Fibroblast of skin of abdomen (primary cell): ENCODE measurements around the gene NCAPD3. TPM values are rescaled to one million over a fixed set of nuclear protein-coding genes. Genes with fewer than 3 reads are reported as not detected.
"Not testable (repeated sequence)": the region's sequence is repeated elsewhere in the genome, so short reads cannot be mapped to it uniquely, and the experiment has no call there.

Experiments used
- DNase-seq: peaks from one replicate; pipeline ENCODE4 v3.0.0-alpha.2; 2013
- polyA plus RNA-seq, 2 experiments: library from polyadenylated mRNA; unstranded; fragments of 120-200 nt; gene quantifications; one replicate each; pipeline ENCODE4 v1.2.1, GENCODE V29; 2013; ENCODE audit not compliant: insufficient read length in 2 of 2

NCAPD3 gene, protein sequence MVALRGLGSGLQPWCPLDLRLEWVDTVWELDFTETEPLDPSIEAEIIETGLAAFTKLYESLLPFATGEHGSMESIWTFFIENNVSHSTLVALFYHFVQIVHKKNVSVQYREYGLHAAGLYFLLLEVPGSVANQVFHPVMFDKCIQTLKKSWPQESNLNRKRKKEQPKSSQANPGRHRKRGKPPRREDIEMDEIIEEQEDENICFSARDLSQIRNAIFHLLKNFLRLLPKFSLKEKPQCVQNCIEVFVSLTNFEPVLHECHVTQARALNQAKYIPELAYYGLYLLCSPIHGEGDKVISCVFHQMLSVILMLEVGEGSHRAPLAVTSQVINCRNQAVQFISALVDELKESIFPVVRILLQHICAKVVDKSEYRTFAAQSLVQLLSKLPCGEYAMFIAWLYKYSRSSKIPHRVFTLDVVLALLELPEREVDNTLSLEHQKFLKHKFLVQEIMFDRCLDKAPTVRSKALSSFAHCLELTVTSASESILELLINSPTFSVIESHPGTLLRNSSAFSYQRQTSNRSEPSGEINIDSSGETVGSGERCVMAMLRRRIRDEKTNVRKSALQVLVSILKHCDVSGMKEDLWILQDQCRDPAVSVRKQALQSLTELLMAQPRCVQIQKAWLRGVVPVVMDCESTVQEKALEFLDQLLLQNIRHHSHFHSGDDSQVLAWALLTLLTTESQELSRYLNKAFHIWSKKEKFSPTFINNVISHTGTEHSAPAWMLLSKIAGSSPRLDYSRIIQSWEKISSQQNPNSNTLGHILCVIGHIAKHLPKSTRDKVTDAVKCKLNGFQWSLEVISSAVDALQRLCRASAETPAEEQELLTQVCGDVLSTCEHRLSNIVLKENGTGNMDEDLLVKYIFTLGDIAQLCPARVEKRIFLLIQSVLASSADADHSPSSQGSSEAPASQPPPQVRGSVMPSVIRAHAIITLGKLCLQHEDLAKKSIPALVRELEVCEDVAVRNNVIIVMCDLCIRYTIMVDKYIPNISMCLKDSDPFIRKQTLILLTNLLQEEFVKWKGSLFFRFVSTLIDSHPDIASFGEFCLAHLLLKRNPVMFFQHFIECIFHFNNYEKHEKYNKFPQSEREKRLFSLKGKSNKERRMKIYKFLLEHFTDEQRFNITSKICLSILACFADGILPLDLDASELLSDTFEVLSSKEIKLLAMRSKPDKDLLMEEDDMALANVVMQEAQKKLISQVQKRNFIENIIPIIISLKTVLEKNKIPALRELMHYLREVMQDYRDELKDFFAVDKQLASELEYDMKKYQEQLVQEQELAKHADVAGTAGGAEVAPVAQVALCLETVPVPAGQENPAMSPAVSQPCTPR (N-terminal part only)
- polyA plus RNA-seq (2013, experiment 1 of 2; ENCODE audit: insufficient read length), result 14.5 TPM
- 15.4 TPM for polyA plus RNA-seq (2013, experiment 2 of 2; ENCODE audit: insufficient read length)

DNA sequence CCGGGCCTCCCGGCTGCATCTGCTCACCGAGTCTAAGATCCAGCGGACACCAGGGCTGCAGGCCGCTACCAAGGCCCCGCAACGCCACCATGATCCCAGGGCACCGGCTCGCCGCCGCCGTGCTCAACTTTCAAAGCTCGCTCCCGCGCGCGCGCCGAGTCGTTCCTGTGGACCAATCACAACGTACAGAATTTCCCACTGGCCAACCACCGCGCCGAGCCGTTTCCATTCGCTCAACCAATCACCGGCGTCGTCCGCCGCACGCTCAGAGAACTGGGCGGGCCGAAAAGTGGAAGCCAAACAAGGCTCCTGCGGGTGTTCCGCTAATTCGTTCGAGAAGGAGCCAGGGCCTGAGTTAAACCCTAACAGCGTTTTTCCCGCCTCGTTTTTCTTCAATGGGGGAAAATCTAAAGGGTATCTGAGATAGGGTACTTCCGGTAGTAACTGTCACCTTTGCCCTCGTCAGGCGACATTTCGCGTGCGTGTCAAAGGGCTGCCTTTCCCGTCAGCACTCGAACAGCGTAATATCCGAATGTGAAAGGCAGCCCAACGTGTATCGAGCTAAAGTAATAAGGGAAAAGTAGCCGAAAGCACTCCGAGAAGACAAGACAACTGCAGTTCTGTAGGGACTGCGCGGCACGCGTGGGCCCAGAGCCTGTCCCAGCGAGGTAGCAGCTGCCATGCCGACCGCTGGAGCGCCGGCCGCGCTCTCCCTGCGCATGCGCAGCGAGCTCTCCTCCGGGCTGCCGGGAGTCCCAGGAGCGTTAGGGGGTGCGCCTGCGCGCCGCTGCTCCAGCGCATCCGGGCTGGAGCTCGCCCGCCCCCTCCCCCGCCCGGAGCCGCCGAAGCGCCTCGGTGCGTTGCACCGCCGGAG, at the start of gene NCAPD3, which contains the start of gene VPS26B:
Gene NCAPD3, minus strand, starts transcription at position 132 of the 874 bp plus-strand sequence. Its CDS starts 41 bp downstream, at position 91.
Gene VPS26B, plus strand, starts transcription at position 836 of the 874 bp plus-strand sequence. CDS start 452 bp downstream, outside the sequence.
- DNase-seq, result peak; percentile 96

DNA sequence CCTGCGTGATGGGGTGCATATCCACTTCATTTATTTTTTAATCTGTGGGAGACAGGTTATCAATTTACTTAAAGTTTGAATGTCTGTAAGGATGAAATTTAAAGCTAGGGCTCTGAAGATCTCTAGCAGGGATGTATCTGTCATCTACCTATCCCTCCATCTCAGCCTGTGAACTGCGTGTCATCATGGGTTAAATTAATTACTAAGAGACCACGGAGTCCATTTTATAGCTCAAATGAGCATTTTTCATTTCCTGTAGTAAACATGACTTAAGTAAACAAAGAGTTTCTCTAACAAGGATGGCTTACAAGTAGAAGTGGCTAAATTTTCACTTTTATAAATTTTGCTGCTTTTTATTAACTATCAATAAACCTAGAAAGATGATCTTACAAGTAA, 49.5 kb upstream of the NCAPD3 start:
- DNase-seq, result no peak

DNA sequence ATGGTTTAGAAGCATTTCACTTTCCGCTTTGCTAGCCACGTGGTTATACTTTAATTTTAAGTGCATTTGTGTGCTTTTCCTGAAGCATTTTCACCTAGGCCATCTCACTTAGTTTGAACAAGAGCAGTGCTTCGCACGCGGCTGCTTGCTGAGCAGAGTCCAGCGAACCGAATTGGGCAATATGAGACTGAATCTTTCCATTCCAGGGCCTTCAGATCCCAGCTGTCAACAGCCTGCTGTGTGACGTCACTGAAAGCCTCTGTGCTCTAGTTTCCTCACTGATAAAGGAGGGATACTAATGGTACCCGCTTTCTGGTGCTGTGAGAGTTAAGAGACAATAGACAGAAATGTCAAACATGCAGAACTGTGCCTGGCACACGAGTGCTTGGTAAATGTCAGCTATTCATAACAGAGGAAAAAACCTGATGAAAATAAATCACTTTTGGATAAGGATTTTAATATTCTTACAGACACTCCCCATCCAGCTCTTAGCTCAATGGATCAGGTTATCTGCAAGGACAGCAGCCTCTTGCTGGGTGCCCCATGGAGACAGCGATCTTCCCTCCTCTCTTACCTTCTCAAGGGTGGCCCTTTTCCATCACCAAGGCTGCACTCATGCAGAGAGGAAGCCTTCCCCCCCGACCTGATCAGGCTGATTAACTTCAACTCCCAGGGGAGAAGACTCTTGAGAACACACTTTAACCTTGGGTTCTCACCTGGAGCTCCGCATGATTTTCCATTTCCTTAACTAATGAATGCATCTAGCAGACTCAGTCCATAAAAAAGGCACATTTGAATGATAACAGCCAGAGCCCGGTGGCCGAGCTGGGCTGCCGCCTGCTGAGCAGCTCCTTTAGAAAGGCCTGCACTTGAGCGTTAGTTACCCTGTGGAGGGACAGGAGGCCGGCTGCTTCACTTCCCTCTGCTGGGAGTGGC, 48.9 kb upstream of the NCAPD3 start:
- DNase-seq, result peak; percentile 23

DNA sequence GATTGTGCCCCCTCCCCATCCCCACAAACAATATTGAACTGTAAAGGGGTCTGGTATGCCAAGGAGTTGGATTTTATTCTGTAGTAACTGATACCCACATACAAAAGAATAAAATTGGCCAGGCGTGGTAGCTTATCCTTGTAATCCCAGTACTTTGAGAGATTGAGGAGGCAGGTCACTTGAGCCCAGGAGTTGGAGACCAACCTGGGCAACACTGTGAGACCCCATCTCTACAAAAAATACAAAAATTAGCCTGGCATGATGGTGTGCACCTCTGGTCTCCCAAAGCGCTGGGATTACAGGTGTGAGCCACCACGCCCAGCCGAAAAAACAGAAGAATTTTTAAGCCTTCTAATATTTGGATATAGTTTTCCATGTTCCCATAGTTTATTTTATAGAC, 48.2 kb upstream of the NCAPD3 start:
- no peak for DNase-seq

DNA sequence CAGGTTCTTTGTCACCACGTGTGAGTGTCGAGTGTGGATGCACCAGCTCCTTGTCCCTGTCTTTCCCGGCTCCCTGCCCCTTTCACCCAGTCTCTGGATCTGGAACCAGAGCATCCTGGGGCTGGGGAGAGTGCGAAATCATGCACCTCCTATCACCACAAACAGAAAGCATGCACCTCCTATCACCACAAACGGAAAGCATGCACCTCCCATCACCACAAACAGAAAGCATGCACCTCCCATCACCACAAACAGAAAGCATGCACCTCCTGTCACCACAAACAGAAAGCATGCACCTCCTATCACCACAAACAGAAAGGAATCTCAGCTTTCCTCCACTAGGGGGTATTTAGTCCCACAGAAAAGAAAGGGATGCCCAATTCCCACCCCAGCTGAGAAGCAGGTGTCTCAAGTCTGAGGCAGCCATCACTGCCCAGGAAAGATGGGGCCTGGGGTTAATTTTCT, 46.5 kb upstream of the NCAPD3 start:
- DNase-seq, result no peak

DNA sequence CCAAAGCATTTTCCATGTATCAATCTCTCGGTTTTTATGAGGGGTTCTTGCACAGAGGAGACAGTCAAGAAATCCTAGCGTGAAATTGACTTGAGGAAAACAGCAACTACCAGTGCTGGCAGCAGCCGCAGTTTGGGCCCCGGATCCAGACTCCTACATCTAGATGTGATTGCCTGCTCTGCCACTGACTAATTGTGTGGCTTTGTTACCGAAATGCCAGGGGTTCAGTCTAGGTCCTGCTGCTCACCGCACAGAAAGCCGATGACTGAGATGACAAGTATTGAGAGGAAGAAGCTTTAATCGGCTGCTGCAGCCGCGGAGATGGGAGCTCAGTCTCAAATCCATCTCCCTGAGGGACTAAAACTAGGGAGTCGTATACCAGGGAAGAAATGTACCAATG, 44.2 kb upstream of the NCAPD3 start:
- no peak for DNase-seq

DNA sequence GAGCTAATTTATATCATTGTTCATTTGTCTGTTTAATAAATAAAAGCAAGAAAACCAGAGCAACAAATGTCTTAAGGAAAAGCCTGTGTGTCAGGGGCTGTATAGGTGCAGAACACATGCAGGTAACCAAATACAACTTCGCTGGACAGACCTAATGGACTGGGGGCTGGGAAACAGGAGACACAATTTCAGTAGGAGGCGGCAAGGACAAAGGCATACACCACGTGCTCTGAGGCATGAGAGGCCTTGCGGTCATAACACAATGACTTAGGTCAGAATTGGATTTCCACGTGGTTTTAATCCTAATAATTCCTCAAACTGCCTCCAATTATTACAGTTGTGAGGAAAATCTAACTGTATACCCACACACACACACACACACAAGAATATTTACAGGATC, 43.7 kb upstream of the NCAPD3 start:
- no peak for DNase-seq

DNA sequence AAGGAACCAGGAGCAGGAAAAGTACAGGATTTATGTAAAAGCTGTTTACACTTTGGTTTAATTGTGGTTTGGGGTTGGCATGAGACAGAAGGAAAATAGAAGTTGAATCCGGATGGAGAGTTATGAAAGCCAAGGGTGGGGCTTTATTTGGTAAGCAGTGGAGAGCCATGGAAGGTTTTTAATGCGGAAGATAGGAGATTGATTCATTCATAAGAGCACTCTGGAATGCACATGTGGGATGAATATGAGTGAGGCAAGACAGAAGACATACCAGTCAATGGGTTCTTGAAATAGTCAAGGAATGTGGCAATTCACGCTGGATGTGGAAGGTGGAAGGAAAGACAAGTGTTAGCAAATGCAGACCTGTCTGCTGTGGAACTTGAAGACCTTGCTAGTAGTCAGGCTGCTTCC, 43.1 kb upstream of the NCAPD3 start:
- peak; percentile 81 for DNase-seq

DNA sequence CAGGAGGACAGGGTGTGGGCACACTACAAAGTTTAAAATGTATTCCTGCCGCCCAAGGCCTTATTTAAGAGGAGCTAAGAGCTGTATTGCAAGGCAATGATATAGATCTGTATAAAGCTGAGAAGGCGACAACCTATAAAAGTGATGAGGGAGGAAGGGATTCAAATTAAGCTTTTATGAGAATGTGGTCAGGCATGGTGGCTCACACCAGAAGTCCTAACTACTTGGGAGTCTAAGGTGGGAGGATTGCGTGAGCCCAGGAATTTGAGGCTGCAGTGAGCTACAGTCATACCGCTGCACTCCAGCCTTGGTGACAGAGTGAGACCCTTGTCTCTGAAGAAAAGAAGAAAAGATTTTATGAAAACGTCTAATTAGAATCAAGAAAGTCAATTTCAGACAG, 42.7 kb upstream of the NCAPD3 start:
- no peak for DNase-seq

DNA sequence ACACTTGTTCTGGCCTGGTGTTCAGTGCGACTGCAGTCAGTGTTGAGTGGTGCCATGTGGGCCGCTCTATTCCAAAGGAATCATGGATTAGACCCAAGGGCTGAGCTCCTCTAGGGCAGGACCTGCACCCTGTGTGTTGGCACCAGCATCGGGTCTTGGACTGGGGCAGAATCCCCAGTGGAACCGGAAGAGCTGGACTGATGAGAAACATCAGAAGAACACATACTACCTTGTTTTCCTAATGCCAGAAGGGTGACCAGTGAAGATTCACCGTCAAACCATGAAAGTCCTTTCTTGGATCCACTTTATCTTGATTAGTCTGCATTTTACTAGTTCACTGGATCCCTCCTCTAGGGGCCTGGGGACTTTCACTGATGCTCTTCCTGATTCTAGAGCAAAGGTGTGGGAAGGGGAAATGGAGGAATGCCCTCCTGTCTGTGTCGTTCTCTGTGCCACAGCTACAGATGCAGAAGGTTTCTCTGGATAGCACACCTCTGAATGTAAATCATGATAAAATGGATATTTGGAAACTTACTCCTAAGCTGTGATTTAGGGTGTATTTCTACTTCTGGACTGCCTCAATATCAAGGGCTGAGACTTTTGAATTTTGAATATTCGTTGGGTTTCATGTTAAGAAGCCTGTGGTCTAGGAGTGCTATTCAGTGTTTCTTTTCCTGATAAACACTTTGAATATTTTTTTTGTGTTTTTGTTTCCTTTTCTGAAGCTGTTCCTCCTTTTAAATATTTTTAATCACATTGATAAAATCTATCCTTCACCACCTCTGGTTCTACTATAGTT, 41.4 kb upstream of the NCAPD3 start:
- no peak for DNase-seq

DNA sequence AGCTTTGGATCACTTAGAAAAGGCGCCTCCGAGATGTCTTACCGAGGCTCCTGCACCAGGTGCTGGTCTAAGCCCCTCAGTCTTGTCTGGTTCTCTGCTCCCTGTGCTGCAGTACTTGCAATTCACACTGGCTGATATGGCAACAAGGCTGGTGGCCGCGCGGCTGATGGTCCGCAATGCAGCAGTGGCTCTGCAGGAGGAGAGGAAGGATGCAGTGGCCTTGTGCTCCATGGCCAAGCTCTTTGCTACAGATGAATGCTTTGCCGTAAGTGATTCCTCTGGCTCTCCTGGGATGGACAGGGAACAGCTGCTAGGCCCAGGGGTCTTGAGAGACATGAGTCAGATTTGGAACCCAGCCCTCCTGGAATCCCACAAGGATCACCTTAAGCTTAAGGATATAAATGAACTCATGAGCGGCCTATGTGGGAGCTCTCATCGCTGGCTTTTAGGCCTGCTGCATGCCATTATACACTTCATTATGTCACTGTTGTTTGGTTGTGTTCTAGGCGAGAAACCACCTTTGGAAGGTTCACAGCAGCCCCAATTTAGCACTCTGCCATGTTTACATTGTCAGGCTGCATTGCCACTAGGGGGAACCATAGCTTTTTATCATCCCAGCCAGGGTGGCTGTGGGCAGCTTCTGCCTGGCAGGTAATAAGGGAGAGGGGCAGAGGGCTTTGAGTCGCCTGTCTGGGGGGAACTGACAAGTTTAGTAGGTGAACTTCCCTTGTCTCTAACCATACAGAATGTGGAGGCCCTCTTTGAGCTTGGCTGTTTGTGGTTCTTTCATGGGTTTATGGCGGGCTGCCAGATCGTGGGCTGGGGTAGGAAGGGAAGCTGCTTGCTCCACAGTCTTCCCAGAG, 38.1 kb upstream of the NCAPD3 start:
- no peak for DNase-seq

DNA sequence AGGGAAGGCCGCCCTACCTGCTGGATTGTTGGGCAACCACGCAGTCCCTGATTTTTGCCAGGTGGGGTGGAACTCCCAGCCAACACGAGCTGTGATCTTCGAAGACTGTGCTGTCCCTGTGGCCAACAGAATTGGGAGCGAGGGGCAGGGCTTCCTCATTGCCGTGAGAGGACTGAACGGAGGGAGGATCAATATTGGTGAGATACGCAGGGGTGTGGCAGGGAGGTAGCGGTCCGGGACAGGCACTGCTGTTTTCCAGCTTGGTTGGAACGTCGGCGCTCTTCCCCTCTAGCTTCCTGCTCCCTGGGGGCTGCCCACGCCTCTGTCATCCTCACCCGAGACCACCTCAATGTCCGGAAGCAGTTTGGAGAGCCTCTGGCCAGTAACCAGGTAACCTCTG, 37.2 kb upstream of the NCAPD3 start:
- no peak for DNase-seq

DNA sequence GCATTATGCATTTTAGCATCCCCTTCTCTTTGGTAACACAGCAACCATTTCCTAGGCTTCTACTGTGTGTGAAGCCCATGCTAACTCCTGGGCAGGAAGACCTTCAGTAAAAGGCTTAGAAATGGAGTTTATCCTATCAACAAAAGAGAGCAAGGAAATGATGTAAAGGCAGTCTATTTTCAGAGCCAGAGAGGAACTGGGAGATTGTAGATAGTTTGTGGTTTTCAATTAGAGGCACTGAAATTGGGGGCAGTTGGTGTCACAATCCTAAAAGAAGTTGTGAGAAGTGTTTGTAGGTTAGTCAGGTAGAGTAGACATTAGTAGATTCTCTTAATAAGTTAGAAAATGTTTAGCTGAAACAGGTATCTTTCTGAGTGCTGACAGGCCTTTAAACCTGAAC, 36.7 kb upstream of the NCAPD3 start:
- no peak for DNase-seq

DNA sequence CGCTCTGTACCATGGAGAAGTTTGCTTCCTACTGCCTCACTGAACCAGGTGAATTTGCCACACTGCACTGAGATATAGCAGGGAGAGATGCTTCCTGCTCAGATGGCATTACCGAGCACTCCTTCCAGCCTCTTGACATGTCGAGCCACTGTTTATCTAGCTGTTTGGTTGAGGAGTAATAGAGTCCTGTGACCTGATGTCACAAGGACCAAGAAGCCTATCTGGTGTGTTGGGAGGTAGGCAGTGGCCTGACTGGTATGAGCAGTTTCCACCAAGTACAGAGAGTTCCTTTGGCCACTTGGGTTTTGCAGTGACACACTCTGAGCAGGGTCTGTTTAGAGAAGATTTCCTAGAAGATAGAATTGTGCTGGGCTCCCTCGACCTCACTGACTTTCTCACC, 34.8 kb upstream of the NCAPD3 start:
- no peak for DNase-seq

DNA sequence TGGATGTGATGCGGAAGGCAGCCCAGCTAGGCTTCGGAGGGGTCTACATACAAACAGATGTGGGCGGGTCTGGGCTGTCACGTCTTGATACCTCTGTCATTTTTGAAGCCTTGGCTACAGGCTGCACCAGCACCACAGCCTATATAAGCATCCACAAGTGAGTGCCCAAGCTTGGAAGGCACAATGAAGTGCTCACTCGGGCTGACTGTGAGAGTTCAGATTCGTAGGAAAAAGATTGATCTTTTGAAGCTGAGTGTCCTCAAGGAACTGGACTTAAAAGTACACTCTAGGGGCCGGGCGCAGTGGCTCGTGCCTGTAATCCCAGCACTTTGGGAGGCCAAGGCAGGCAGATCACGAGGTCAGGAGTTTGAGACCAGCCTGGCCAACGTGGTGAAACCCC, 33.3 kb upstream of the NCAPD3 start:
- no peak for DNase-seq

DNA sequence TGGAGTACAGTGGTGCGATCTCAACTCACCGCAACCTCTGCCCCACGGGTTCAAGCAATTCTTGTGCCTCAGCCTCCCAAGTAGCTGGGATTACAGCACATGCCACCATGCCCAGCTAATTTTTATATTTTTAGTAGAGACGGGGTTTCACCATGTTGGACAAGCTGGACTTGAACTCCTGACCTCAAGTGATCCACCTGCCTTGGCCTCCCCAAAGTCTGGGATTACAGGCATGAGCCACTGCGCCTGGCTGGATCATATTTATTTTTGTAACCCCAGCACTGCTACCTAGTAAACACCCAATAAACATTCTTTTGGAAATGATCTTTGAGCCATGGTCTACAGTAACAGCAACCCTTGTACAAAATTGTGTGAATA, 31.4 kb upstream of the NCAPD3 start:
- DNase-seq, result not testable (repeated sequence)

DNA sequence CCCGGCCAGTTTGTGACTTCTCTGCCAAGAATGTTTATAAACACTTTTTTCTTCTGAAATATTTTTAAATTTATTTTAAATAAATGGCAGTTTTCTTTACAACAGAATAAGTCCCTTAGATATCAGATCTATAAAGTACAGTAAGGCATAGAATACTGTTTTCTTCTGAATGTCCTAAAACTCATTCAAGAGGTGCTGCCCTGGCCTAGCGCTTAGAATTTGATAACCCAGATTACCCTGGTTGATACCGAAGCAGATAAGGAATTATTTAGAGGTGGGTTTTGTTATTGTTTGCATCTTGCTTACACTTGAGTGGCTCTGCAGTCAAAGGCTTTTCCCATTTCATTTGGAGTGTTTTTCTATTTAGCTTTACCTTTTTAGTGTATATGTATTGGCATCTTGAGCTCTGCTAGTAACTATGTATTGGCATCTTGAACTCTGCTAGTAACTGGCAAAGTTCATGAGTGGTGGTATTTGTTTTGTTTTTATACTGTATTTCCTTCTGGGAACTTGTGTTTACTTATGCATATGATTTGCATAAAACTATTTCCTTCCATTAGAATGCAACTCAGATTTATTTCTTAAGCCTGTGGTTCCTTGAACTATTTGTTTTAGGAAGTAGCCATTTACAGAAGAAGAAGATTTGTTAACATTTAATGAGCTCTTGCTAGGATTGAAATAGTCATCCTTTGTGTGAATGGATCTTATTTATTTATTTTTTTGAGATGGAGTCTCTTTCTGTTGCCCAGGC, 30.8 kb upstream of the NCAPD3 start:
- DNase-seq, result no peak
